ENCODE data around the gene AVPI1.

AVPI1 gene

DNA sequence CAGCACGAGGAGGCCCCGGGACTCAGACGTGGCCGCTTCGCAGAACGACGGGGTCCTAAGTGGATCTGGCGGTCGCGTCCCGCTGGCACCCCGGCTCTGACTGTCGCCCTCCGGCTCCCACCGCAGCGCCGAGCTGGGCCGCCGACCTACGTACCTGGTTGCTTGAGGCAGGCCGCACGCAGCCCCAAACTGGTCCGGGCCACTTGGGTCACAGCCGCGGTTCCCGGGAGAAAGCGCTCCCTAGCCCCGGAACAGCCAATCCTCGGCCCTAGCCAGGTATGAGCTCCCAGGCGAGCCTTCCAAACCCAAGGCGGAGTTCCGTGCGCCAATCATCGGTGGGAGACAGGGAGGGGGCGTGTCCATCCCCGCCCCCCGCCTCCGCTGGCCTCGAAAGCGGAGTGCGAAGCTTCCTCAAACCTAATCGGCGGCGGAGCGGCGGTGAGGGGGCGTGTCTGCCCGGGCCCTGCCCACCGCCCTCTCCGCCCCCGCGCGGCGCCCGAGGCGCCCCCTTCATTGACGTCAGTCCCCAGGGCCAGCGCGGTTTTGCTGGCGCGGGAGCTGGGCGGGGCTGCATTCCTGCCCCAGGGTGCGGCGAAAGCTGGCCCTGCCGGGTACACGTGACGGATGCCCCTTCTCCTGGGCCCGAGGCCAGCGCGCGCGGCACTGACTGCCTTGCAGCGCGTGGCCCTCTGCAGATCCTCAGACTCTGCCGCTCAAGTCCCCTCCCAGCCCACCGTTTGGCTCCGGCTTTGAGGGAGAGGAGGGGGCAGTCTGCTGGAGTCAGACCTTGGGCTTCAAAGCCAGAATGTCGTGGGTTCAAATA is at the start of gene AVPI1 (continued):
- TF ChIP-seq KLF1 (tag by site-specific recombination; IDR thresholded peaks at IDR 0.05) (peak; percentile 100), KLF8 (tag by site-specific recombination; IDR thresholded peaks at IDR 0.05) (peak; percentile 100), ZFP69B (tag by site-specific recombination; IDR thresholded peaks at IDR 0.05) (peak; percentile 81), ZBTB48 (tag by site-specific recombination; IDR thresholded peaks at IDR 0.05) (peak; percentile 91), ZNF423 (tag by site-specific recombination; IDR thresholded peaks at IDR 0.05) (peak; percentile 94), IKZF3 (tag by site-specific recombination; IDR thresholded peaks at IDR 0.05) (peak; percentile 97), ZNF138 (tag by site-specific recombination; IDR thresholded peaks at IDR 0.05; ENCODE audit: borderline replicate concordance) (no peak), ZNF510 (tag by site-specific recombination; IDR thresholded peaks at IDR 0.05; ENCODE audit: insufficient replicate concordance) (no peak), ZBTB8A (tag by site-specific recombination; IDR thresholded peaks at IDR 0.05) (peak; percentile 96), ZSCAN30 (tag by site-specific recombination; IDR thresholded peaks at IDR 0.05) (peak; percentile 76), ZNF776 (tag by site-specific recombination; IDR thresholded peaks at IDR 0.05; ENCODE audit: borderline replicate concordance) (no peak), ZNF394 (tag by site-specific recombination; IDR thresholded peaks at IDR 0.05; ENCODE audit: borderline replicate concordance) (peak; percentile 55), ZSCAN23 (tag by site-specific recombination; IDR thresholded peaks at IDR 0.05) (peak; percentile 55; the same call in 1 of the 2 replicates), ZNF2 (tag by site-specific recombination; IDR thresholded peaks at IDR 0.05) (peak; percentile 64), ZNF785 (tag by site-specific recombination; IDR thresholded peaks at IDR 0.05) (no peak), GFI1B (tag by site-specific recombination; IDR thresholded peaks at IDR 0.05) (no peak), ZNF404 (tag by site-specific recombination; IDR thresholded peaks at IDR 0.05) (no peak)
- TF ChIP-seq, protein P1, sequence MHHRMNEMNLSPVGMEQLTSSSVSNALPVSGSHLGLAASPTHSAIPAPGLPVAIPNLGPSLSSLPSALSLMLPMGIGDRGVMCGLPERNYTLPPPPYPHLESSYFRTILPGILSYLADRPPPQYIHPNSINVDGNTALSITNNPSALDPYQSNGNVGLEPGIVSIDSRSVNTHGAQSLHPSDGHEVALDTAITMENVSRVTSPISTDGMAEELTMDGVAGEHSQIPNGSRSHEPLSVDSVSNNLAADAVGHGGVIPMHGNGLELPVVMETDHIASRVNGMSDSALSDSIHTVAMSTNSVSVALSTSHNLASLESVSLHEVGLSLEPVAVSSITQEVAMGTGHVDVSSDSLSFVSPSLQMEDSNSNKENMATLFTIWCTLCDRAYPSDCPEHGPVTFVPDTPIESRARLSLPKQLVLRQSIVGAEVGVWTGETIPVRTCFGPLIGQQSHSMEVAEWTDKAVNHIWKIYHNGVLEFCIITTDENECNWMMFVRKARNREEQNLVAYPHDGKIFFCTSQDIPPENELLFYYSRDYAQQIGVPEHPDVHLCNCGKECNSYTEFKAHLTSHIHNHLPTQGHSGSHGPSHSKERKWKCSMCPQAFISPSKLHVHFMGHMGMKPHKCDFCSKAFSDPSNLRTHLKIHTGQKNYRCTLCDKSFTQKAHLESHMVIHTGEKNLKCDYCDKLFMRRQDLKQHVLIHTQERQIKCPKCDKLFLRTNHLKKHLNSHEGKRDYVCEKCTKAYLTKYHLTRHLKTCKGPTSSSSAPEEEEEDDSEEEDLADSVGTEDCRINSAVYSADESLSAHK (tag by site-specific recombination; IDR thresholded peaks at IDR 0.05), result peak; percentile 83
- TF ChIP-seq, protein P2, sequence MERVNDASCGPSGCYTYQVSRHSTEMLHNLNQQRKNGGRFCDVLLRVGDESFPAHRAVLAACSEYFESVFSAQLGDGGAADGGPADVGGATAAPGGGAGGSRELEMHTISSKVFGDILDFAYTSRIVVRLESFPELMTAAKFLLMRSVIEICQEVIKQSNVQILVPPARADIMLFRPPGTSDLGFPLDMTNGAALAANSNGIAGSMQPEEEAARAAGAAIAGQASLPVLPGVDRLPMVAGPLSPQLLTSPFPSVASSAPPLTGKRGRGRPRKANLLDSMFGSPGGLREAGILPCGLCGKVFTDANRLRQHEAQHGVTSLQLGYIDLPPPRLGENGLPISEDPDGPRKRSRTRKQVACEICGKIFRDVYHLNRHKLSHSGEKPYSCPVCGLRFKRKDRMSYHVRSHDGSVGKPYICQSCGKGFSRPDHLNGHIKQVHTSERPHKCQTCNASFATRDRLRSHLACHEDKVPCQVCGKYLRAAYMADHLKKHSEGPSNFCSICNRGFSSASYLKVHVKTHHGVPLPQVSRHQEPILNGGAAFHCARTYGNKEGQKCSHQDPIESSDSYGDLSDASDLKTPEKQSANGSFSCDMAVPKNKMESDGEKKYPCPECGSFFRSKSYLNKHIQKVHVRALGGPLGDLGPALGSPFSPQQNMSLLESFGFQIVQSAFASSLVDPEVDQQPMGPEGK (tag by site-specific recombination; IDR thresholded peaks at IDR 0.05), result peak; percentile 99
- TF ChIP-seq, protein P3, sequence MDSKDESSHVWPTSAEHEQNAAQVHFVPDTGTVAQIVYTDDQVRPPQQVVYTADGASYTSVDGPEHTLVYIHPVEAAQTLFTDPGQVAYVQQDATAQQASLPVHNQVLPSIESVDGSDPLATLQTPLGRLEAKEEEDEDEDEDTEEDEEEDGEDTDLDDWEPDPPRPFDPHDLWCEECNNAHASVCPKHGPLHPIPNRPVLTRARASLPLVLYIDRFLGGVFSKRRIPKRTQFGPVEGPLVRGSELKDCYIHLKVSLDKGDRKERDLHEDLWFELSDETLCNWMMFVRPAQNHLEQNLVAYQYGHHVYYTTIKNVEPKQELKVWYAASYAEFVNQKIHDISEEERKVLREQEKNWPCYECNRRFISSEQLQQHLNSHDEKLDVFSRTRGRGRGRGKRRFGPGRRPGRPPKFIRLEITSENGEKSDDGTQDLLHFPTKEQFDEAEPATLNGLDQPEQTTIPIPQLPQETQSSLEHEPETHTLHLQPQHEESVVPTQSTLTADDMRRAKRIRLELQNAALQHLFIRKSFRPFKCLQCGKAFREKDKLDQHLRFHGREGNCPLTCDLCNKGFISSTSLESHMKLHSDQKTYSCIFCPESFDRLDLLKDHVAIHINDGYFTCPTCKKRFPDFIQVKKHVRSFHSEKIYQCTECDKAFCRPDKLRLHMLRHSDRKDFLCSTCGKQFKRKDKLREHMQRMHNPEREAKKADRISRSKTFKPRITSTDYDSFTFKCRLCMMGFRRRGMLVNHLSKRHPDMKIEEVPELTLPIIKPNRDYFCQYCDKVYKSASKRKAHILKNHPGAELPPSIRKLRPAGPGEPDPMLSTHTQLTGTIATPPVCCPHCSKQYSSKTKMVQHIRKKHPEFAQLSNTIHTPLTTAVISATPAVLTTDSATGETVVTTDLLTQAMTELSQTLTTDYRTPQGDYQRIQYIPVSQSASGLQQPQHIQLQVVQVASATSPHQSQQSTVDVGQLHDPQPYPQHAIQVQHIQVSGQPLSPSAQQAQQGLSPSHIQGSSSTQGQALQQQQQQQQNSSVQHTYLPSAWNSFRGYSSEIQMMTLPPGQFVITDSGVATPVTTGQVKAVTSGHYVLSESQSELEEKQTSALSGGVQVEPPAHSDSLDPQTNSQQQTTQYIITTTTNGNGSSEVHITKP (tag by site-specific recombination; IDR thresholded peaks at IDR 0.05), result peak; percentile 62
- TF ChIP-seq, protein P4, sequence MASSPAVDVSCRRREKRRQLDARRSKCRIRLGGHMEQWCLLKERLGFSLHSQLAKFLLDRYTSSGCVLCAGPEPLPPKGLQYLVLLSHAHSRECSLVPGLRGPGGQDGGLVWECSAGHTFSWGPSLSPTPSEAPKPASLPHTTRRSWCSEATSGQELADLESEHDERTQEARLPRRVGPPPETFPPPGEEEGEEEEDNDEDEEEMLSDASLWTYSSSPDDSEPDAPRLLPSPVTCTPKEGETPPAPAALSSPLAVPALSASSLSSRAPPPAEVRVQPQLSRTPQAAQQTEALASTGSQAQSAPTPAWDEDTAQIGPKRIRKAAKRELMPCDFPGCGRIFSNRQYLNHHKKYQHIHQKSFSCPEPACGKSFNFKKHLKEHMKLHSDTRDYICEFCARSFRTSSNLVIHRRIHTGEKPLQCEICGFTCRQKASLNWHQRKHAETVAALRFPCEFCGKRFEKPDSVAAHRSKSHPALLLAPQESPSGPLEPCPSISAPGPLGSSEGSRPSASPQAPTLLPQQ (tag by site-specific recombination; IDR thresholded peaks at IDR 0.05), result peak; percentile 77
- TF ChIP-seq, protein P5, sequence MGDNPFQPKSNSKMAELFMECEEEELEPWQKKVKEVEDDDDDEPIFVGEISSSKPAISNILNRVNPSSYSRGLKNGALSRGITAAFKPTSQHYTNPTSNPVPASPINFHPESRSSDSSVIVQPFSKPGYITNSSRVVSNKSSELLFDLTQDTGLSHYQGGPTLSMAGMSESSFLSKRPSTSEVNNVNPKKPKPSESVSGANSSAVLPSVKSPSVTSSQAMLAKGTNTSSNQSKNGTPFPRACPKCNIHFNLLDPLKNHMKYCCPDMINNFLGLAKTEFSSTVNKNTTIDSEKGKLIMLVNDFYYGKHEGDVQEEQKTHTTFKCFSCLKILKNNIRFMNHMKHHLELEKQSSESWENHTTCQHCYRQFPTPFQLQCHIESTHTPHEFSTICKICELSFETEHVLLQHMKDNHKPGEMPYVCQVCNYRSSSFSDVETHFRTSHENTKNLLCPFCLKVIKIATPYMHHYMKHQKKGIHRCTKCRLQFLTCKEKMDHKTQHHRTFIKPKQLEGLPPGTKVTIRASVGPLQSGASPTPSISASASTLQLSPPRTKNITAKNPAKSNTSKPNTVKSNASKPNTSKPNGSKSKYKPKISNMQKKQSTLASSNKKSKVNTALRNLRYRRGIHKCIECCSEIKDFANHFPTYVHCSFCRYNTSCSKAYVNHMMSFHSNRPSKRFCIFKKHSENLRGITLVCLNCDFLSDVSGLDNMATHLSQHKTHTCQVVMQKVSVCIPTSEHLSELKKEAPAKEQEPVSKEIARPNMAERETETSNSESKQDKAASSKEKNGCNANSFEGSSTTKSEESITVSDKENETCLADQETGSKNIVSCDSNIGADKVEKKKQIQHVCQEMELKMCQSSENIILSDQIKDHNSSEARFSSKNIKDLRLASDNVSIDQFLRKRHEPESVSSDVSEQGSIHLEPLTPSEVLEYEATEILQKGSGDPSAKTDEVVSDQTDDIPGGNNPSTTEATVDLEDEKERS (tag by site-specific recombination; IDR thresholded peaks at IDR 0.05), result no peak
- TF ChIP-seq, protein P6, sequence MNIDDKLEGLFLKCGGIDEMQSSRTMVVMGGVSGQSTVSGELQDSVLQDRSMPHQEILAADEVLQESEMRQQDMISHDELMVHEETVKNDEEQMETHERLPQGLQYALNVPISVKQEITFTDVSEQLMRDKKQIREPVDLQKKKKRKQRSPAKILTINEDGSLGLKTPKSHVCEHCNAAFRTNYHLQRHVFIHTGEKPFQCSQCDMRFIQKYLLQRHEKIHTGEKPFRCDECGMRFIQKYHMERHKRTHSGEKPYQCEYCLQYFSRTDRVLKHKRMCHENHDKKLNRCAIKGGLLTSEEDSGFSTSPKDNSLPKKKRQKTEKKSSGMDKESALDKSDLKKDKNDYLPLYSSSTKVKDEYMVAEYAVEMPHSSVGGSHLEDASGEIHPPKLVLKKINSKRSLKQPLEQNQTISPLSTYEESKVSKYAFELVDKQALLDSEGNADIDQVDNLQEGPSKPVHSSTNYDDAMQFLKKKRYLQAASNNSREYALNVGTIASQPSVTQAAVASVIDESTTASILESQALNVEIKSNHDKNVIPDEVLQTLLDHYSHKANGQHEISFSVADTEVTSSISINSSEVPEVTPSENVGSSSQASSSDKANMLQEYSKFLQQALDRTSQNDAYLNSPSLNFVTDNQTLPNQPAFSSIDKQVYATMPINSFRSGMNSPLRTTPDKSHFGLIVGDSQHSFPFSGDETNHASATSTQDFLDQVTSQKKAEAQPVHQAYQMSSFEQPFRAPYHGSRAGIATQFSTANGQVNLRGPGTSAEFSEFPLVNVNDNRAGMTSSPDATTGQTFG (tag by site-specific recombination; IDR thresholded peaks at IDR 0.05; ENCODE audit: borderline replicate concordance), result no peak

All from HEK293 (cell line).